ENCODE results near the gene KSR1.
"Not testable (repeated sequence)": the region's sequence is repeated elsewhere in the genome, so short reads cannot be mapped to it uniquely, and the experiment has no call there.

Gene KSR1

GRCh38 chr17:27455236-27455913 is 873 bp upstream of the KSR1 start:
- no peak for DNase-seq

GRCh38 chr17:27456681-27457359 is 572 bp downstream of the KSR1 start:
- DNase-seq: no peak

GRCh38 chr17:27457360-27457715 is 1.1 kb downstream of the KSR1 start:
- DNase-seq: no peak

GRCh38 chr17:27457731-27458523 is 1.7 kb downstream of the KSR1 start:
- DNase-seq: no peak

- no peak for DNase-seq
These were observed 2.3 kb downstream of the KSR1 start for GRCh38 chr17:27458524-27458908.

- DNase-seq: no peak
These were observed 3.2 kb downstream of the KSR1 start for GRCh38 chr17:27459433-27459832.

GRCh38 chr17:27460196-27460725 is 4.0 kb downstream of the KSR1 start:
- no peak for DNase-seq

- no peak for DNase-seq
These were observed 5.1 kb downstream of the KSR1 start for GRCh38 chr17:27461192-27461859.

GRCh38 chr17:27462149-27462548 is 5.9 kb downstream of the KSR1 start:
- DNase-seq: no peak

GRCh38 chr17:27462714-27463113 is 6.5 kb downstream of the KSR1 start:
- no peak for DNase-seq

GRCh38 chr17:27463235-27463677 is 7.0 kb downstream of the KSR1 start:
- no peak for DNase-seq

GRCh38 chr17:27464019-27464418 is 7.8 kb downstream of the KSR1 start:
- DNase-seq: not testable (repeated sequence)

GRCh38 chr17:27464431-27464830 is 8.2 kb downstream of the KSR1 start:
- DNase-seq: no peak

GRCh38 chr17:27465875-27466274 is 9.6 kb downstream of the KSR1 start:
- DNase-seq: not testable (repeated sequence)

- no peak for DNase-seq
These were observed 10.1 kb downstream of the KSR1 start for GRCh38 chr17:27466376-27466742.

GRCh38 chr17:27466743-27467375 is 10.6 kb downstream of the KSR1 start:
- peak; percentile 26 to 38 for DNase-seq

GRCh38 chr17:27469256-27469655 is 13.0 kb downstream of the KSR1 start:
- DNase-seq: no peak

- peak; percentile 40 to 58 for DNase-seq
These were observed 15.3 kb downstream of the KSR1 start for GRCh38 chr17:27471321-27472269.

GRCh38 chr17:27473190-27473747 is 17.0 kb downstream of the KSR1 start:
- DNase-seq: no peak

GRCh38 chr17:27473748-27474609 is 17.7 kb downstream of the KSR1 start:
- DNase-seq: peak; percentile 72 to 78
